GM21526 (cell line): Measurements from ENCODE around the gene KRT32.

Source experiments
- ATAC-seq: cut with Tn5 transposase; IDR thresholded peaks from one replicate; pipeline ENCODE4 v1.9.1; 2021; ENCODE audit warnings: moderate library complexity; ENCODE audit not compliant: unreplicated experiment, low FRiP score

KRT32 gene

GRCh38 chr17:41466988-41467387, at the start of gene KRT32:
TSS of gene KRT32 (minus strand) at chr17:41467386. CDS start at chr17:41467325, 61 bp downstream.
- ATAC-seq = no peak

- ATAC-seq = no peak
These were observed 49.7 kb upstream of the KRT32 start for GRCh38 chr17:41516830-41517283.

GRCh38 chr17:41516147-41516829, 49.1 kb upstream of the KRT32 start:
- no peak for ATAC-seq

GRCh38 chr17:41513168-41513547, 46.0 kb upstream of the KRT32 start:
- no peak for ATAC-seq

GRCh38 chr17:41512546-41513167, 45.5 kb upstream of the KRT32 start:
- ATAC-seq = no peak

GRCh38 chr17:41511716-41512115, 44.5 kb upstream of the KRT32 start:
- ATAC-seq = no peak

GRCh38 chr17:41511116-41511515, 43.9 kb upstream of the KRT32 start:
- ATAC-seq = no peak

GRCh38 chr17:41510251-41511065, 43.3 kb upstream of the KRT32 start:
- no peak for ATAC-seq

- no peak for ATAC-seq
These were observed 40.2 kb upstream of the KRT32 start for GRCh38 chr17:41507315-41507880.

- ATAC-seq = no peak
These were observed 38.9 kb upstream of the KRT32 start for GRCh38 chr17:41505809-41506767.

GRCh38 chr17:41505007-41505808, 38.0 kb upstream of the KRT32 start, which contains the start of gene KRT13:
TSS of gene KRT13 (minus strand) at chr17:41505612. CDS start at chr17:41505550, 62 bp downstream.
- ATAC-seq = no peak

GRCh38 chr17:41504246-41504977, 37.2 kb upstream of the KRT32 start:
- ATAC-seq = no peak

- no peak for ATAC-seq
These were observed 36.0 kb upstream of the KRT32 start for GRCh38 chr17:41503202-41503601.

- ATAC-seq = no peak
These were observed 33.1 kb upstream of the KRT32 start for GRCh38 chr17:41500131-41500911.

GRCh38 chr17:41499714-41500113, 32.5 kb upstream of the KRT32 start:
- no peak for ATAC-seq

- ATAC-seq = no peak
These were observed 31.1 kb upstream of the KRT32 start for GRCh38 chr17:41498276-41498675.

- no peak for ATAC-seq
These were observed 29.8 kb upstream of the KRT32 start for GRCh38 chr17:41496803-41497484.
